Measurements from ENCODE around the gene PODN.

GRCh38 chr1:53051676-53052075, 10.3 kb upstream of the PODN start:
- no peak for TF ChIP-seq POLR2A (IDR thresholded peaks at IDR 0.05)
- TF ChIP-seq, protein P1, sequence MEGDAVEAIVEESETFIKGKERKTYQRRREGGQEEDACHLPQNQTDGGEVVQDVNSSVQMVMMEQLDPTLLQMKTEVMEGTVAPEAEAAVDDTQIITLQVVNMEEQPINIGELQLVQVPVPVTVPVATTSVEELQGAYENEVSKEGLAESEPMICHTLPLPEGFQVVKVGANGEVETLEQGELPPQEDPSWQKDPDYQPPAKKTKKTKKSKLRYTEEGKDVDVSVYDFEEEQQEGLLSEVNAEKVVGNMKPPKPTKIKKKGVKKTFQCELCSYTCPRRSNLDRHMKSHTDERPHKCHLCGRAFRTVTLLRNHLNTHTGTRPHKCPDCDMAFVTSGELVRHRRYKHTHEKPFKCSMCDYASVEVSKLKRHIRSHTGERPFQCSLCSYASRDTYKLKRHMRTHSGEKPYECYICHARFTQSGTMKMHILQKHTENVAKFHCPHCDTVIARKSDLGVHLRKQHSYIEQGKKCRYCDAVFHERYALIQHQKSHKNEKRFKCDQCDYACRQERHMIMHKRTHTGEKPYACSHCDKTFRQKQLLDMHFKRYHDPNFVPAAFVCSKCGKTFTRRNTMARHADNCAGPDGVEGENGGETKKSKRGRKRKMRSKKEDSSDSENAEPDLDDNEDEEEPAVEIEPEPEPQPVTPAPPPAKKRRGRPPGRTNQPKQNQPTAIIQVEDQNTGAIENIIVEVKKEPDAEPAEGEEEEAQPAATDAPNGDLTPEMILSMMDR (IDR thresholded peaks at IDR 0.05) = no peak
- TF ChIP-seq POLR2AphosphoS5 (IDR thresholded peaks at IDR 0.05) = no peak

Data from stomach (tissue), 4 donors.